Activated naive CD4-positive, alpha-beta T cell treated with anti-CD3 and anti-CD28 coated beads, Interleukin-2, amount 10 ng/mL, durations not matched to agents 5 hours and 36 hours (primary cell): ENCODE results near the gene KLF5. TPM values are rescaled to one million over a fixed set of nuclear protein-coding genes. Genes with fewer than 3 reads are reported as not detected.

Source experiments
- total RNA-seq, 2 experiments: library from RNA; stranded (reverse); gene quantifications; one replicate each; pipeline ENCODE4 v1.2.3, GENCODE V29; 2021

The KLF5 gene
- total RNA-seq, result 1 to 10 TPM; 6.4 to 6.7 TPM

DNA sequence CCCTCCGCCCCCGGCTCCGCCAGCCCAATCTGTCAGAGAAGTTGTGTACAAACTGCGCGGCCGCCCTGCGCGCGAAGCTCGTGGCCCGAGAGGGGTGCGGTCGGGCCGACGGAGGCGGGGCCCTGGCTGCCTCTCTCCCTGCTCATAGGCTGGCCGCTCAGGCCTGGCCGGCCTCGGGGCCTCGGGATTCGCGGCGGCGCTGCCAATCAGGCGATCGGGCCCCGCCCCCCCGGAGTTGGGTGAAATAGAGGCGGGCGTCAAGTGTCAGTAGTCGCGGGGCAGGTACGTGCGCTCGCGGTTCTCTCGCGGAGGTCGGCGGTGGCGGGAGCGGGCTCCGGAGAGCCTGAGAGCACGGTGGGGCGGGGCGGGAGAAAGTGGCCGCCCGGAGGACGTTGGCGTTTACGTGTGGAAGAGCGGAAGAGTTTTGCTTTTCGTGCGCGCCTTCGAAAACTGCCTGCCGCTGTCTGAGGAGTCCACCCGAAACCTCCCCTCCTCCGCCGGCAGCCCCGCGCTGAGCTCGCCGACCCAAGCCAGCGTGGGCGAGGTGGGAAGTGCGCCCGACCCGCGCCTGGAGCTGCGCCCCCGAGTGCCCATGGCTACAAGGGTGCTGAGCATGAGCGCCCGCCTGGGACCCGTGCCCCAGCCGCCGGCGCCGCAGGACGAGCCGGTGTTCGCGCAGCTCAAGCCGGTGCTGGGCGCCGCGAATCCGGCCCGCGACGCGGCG is at the start of gene KLF5:
KLF5 (plus strand) TSS at position 270 of the 724 bp plus-strand sequence; CDS start at position 593, 323 bp downstream.

